HUDEP-2 (cell line): Measurements from ENCODE around the gene SHBG.
A peak's percentile ranks its signal among the peaks of the same experiment; 100 is the strongest.

Source experiments
- DNase-seq, 76 experiments: peaks; one replicate each; lab custom pipeline; 2025; ENCODE audit not compliant: unreplicated experiment in 76 of 76; lab: John Stamatoyannopoulos, UW

Gene SHBG

DNA sequence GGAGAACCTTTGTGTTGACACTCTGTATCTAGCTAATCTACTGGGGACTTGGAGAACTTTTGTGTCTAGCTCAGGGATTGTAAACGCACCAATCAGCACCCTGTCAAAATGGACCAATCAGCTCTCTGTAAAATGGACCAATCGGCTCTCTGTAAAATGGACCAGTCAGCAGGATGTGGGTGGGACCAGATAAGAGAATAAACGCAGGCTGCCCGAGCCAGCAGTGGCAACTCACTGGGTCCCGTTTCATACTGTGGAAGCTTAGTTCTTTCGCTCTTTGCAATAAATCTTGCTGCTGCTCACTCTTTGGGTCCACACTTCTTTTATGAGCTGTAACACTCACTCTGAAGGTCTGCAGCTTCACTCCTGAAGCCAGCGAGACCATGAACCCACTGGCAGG, 11.7 kb downstream of the SHBG start:
- DNase-seq: peak in 23 of 76 experiments; percentile 7 to 54 (median 20)

DNA sequence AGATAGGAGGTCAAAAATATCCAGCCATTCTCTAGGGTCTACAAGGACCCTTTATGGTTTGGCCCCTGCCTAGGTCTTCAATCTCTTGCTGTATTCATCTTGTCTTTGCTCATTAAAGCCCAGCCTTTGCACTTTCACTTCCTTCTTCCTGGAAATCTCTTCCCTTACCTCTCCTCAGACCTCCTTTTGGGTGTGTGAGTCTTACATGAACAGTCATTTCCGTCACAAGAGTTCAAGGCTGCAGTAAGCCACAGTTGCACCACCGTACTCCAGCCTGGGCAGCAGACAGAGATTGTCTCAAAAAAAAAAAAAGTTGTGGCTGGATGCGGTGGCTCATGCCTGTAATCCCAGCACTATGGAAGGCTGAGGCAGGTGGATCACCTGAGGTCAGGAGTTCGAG, 14.8 kb downstream of the SHBG start:
- DNase-seq: no peak

DNA sequence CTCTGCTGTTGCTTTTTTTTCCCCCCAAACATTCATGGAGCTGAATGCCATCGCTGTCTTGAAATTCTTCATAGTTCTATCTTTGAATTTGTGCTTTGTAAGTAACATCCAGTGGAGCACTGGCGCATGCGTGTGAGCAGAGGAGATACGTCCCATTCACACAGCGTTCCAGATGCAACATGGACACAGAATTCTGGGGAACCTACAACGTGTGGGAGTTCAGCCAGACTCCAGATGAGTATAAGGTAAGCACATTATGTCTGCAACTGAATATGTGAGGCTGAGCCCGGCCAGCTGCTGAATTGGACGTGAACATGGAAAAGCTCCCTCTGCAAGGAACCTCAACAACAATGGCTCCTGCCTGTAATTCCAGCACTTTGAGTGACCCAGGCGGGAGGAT, 16.5 kb downstream of the SHBG start:
- no peak for DNase-seq

DNA sequence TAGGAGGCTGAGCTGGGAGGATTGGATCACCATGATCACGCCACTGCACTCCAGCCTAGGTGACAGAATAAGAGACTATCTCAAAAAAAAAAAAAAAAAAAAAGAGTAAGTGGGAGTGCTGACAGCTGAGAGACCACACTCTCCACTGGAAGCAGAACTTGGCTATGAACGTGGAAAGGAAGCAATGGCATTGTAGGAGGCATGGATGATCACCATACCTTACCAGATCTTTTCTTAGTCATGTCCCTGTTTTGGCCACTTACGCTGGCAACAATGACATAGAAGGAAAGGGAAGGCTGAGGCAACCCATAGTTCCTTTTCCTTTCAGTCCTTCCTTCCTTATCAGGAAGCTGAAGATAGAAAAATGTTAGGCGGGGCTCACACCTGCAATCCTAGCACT, 17.1 kb downstream of the SHBG start:
- DNase-seq: no peak

DNA sequence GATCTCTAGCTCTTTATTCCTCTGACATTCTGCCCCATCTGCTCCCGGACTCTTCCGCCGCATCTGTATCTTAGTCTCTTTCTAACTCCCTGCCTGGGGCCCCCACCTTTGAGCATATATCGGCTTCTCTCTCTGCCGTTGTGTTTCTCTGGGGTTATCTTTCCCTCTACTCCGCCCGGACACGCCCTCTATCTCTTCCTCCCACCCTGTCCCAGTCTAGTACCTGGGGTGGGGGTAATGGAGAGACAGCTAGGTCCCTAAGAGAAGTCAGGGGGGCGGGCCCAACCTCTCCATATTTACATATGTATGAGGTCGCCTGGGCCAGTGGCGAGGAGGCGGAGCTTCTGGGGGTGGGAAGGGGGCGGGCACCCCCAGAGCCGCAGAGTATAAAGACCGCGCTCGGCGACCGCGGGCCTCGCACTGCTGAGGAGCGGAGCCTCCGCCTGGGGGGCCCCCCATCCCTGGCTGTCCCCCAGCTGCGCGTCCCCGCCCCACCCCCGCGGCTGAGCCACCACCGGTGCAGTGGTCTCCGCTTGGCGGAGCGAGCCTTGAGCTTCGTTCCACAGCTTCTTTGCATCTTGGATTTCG, 20.7 kb downstream of the SHBG start, which contains the start of gene ATP1B2:
Gene ATP1B2, plus strand, starts transcription at position 418 of the 588 bp plus-strand sequence. CDS start 593 bp downstream, outside the sequence.
- DNase-seq: peak in 74 of 76 experiments; percentile 71 to 98 (median 94)

DNA sequence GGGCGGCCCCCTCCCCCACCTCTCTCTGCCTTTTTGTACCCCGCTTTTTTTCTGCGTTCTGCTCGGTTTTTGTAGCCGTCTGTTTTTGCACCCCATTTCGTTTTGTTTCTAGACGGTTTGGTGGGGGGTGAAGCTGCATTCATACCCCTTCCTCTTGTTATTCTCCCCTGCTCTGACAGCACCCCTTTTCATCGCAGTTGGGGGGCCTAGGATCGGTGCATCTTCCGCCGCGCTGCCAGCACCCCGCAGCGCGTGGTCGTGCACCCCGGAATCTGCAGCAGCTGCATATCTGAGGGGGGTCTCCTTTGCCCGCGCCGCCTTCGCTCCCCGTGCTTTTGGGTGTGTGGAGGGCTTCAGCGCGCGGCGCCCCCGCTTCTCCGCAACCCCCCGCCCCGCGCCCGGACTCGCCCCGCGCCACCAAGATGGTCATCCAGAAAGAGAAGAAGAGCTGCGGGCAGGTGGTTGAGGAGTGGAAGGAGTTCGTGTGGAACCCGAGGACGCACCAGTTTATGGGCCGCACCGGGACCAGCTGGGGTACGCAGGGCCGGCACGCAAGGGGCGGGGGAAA, 21.2 kb downstream of the SHBG start:
- DNase-seq: peak in 1 of 76 experiments; percentile 10

DNA sequence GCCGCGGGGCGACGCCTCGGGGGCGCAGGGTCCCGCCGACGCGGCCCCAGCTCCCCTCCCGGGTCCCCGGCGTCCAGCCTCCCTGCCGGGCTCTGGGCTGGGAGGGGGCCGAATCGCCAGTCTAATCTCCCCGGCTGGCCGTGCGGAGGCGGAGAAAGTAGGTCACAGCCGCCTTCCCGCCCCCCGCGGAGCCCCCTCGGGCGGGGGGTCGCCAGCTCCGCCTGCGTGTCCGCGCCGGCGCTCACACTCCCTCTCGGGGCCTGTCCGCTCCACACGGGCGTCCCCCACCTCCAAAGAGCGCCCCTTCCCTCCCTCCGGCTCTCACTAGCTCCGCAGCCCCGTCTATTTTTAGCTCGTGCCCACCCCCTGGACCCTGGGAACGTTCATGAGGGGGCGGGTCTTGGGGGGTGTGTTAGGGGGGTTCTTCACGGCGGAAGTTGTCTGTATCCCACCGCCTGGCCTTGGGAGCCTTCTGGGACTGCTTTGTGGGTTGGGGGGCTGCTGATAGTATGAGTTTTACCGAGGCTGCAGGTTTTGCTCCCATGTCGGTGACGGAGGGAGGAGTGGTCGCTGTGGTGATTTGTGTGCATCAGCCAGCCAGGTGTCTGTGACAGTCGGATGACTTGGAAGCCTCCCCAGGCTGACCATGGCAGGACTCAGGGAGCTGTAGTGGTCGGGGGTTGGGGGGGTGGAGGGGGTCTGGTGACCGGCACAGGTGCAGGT, 21.9 kb downstream of the SHBG start:
- DNase-seq: no peak

DNA sequence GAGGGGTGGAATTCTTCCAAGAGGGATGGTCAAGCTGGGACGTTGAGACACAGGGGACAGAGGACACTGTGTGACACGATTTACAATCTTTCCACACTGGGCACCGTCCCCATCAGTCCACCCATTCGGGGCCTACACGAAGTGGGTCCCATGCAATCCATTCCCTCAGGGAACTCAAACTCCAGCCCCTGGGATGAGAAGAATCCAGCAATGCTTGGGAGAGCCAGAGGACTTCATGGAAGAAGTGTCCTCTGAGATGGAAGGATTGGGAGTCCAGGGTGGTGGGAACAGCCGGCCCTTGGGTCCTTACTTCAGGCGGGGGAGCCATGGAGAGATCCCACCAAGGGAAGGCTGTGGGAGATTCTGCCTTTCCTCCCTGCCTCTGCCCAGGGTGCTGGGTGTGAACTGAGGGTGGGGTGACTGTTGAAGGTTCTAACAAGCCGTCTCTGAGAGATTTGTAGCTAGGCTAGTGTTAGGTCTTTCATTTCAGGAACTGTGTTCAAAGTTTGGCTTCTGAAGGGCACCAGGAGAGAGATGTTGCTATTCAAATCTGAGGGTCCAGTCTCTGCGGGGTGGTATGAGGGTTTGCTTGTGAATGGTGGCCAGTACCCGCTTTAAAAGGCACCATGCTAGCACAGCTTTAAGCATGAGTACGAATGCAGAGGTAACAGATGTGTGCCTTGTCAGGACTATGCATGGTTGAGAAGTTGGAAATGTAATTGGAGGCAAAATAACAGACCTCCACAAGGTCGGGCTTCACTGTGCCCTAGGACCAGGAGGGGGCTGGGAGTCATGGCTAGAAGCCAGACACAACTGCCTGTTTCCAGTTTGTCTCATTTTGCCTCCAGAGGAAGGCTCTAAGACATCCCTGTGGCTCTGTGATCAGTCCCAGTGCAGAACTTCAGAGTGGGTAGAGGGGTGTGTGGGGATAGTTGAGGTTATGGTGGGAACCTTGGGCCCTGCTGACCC, 22.7 kb downstream of the SHBG start:
- DNase-seq: peak in 3 of 76 experiments; percentile 9 to 15 (median 14)

DNA sequence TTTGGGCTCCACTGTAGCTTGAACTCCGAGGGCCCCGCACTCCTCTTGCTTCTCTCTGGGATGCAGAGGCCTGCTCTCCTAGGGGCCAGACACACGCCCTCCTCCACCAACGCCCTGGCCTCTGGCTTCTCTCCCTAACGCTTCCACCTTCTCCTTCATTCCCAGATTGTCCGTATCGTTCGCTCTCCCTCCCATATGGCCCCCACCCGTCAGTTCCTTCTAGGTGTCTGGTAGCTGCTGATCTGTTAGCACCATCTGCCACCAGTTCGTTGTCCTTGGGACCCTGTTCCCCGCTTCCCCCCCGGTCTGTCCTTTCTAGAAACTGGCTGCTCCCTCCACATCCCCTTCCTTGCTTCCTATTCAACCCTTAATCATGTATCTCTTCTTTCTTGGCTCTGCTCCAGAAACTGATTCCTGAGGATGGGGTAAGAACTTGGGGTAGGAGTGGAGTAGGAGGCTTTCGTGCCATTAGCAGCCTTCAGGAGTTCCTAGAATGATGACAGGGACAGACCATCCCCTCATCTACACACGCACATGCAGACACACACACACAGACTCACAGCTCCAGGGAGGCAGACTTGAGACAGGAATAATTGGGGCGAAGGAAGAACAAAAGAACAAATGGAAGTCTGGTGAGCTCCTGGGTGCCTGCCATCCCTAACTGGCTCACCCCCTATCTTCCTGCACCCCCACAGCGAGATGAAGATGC, 25.1 kb downstream of the SHBG start:
- DNase-seq: no peak

DNA sequence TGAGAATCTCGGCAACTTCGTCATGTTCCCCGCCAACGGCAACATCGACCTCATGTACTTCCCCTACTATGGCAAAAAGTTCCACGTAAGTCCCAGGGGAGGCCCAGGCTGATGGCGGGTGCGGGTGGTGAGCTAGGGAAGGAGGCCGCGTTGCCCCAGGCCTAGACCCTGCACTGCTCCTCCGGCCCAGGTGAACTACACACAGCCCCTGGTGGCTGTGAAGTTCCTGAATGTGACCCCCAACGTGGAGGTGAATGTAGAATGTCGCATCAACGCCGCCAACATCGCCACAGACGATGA, 25.6 kb downstream of the SHBG start:
- DNase-seq: no peak

DNA sequence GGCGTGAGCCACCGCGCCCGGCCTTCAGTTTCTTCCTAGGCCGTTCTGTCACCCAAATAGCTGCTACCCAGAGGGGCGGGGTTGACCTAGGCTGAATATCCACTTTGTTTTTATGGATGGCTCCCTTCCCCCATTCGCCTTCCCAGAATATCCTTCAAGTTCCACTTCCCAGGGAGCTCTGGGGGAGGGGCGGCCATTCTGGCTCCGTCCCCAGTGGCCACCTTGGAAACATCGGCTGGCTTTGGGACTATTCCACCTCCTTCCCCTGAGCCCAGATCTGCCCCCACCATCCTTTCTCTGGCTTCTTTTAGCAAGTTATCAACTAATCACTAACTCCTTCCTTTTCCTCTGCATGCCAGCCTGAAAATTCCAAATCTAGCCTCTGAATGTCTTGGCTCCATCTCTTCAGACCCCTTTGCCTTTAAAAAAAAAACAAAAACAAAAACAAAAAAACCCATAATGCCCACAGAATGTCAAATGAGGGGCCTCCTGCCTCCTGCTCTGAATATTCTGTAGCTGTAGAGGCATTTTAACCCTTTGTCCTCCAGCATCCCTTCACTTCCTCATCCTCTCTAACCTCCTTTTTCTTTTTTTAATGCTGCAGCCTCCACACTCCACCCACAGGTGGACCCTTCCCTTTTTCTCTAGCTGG, 27.1 kb downstream of the SHBG start:
- DNase-seq: no peak

DNA sequence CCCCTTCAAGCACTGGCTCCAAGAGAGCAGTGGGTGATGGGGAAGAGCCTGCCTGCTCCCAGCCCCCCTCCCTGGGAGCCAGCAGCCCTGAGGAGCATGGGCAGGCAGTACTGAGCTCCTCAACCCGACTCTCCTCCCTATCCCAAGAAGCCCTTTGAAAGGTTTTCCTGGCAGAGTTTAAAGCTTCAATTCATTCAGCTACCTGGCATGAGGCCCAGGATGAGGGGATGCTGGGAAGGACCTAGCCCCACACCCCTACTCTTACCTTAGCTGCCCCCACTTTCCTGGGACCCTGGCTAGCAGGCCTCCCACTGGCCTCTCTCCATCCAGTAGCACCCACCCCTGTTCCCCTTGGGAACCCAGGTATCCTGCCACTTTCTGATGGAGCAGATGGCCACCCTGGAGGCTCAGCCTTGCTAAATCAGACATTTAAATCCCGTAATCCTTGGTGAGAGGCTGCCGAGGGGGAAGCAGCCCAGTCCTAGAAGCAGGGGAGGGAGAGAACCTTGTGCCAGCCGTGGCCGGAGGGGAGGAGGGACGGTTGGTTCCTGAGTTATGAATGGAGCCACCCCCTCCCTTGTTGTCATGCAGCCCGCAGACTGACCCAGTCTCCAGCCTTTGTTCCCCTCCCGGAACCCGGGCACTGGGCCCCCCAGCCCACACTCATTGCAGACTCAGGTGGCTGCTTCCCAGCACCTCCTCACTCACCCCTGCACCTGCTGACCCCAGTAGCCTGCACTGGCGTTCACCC, 37.9 kb downstream of the SHBG start:
- DNase-seq: no peak

DNA sequence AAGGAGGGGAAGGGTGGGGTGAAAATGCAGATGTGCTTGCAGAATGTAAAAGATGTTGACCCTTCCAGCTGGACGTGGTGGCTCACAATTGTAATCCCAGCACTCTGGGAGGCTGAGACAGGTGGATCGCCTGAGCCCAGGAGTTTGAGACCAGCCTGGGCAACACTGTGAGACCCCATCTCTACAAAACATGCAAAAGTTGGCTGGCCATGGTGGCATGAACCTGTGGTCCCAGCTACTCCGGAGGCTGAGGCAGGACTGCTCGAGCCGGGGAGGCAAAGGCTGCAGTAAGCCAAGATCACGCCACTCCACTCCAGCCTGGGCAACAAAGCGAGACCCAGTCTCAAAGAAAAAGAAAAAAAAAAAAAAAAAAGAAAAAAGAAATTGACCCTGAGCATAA, 38.5 kb downstream of the SHBG start:
- no peak for DNase-seq

DNA sequence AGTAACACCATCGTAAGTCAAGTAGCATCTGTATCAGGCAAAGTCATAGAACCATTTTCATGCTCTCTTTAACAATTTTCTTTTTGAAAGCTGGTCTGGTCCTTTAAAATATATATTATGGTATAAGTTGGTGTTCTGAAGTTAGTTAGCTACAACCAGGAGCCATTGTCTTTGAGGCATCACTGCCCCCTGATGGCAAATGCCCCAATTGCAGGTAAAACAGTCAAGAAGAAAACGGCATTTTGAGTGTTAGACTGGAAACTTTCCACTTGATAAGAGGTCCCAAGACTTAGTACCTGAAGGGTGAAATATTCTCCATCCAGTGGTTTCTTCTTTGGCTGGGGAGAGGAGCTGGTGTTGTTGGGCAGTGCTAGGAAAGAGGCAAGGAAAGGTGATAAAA, 43.3 kb downstream of the SHBG start:
- peak in 48 of 76 experiments; percentile 5 to 57 (median 31) for DNase-seq

DNA sequence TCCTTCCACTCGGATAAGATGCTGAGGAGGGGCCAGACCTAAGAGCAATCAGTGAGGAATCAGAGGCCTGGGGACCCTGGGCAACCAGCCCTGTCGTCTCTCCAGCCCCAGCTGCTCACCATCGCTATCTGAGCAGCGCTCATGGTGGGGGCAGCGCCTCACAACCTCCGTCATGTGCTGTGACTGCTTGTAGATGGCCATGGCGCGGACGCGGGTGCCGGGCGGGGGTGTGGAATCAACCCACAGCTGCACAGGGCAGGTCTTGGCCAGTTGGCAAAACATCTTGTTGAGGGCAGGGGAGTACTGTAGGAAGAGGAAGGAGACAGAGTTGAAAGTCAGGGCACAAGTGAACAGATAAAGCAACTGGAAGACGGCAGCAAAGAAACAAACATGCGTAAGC, 45.0 kb downstream of the SHBG start:
- DNase-seq: no peak

DNA sequence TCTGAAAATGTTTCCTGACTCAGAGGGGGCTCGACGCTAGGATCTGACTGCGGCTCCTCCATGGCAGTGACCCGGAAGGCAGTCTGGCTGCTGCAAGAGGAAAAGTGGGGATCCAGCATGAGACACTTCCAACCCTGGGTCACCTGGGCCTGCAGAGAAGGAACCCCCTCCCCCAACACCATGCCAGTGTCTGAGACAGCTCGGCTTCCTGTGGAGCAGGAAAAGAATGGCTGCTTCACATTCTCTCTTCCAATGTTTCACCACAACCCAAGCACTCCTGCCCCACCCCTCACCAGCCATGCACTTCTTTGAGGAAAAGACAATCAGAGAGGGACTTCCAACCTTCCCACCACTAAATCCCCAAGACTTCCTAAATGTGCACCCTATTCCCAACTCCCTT, 46.6 kb downstream of the SHBG start:
- DNase-seq: no peak

DNA sequence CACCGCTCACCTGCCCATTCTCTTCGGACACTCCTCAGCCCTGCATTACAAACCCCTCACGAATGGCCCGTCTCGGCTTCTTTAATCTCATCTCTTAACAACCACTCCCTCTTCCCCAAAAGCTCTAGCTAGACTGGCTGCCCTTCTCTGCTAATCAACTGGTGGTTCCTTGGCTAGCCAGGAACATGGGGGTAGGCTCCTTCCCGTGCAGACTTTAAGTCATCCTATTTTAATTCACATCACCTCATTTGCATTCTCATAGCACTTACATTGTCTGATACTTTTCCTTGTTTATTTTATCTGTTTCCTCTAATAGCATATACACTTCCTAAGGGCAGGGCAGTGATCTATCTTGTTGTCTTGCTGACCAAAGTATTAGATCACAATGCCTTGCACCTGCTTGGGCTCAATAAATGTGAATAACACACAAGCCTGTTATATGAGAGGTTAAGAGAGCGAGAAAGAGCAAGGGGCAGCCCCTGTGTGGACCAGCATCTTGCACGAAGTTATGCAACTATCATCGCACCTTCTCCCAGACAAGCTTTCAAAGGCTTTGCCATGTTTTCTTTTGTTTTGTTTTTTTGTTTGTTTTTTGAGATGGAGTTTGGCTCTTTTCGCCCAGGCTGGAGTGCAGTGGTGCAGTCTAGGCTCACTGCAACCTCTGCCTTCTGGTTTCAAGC, 47.6 kb downstream of the SHBG start:
- no peak for DNase-seq
